Measurements from ENCODE around the gene SLAMF7.
"Not testable (repeated sequence)": the region's sequence is repeated elsewhere in the genome, so short reads cannot be mapped to it uniquely, and the experiment has no call there.

Gene SLAMF7, protein sequence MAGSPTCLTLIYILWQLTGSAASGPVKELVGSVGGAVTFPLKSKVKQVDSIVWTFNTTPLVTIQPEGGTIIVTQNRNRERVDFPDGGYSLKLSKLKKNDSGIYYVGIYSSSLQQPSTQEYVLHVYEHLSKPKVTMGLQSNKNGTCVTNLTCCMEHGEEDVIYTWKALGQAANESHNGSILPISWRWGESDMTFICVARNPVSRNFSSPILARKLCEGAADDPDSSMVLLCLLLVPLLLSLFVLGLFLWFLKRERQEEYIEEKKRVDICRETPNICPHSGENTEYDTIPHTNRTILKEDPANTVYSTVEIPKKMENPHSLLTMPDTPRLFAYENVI

DNA sequence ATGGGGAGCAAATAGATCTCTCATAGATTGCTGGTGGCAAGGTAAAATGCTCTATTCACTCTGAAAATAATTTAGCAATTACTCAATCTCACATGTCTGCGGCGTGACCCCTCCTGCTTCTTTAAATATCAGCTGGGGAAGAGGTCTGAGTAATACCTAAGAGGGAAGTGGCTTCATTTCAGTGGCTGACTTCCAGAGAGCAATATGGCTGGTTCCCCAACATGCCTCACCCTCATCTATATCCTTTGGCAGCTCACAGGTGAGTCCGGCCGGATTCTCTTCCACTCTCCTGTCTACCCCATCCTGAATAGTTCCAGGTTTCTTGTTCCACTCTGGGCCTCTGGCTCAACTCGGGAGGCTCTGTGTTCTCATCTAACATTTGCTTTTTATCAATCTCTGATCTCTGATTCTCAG lies at the start of gene SLAMF7:
TSS of gene SLAMF7 (plus strand) at position 150 of the 414 bp plus-strand sequence. CDS start at position 205, 55 bp downstream.
- Mint-ChIP-seq H3K9me3 (peaks cover 26% of the 10 kb centered on the region), H3K4me3 (peak within 1 kb of the TSS; percentile 65), H3K27ac (peak within 1 kb of the TSS; percentile 73), H3K36me3 (peaks cover 29% of the 10 kb centered on the region), H3K27me3 (no peaks in the 10 kb centered on the region), H3K4me1 (peaks cover 65% of the 10 kb centered on the region)
- CTCF ChIA-PET, result interaction anchor here (0.9 to 2.4 kb wide), 7 partner anchors 9 to 40 kb away, joined by 3 to 11 read pairs (median 3); no protein-coding TSS in a partner anchor
- no peak for DNase-seq

DNA sequence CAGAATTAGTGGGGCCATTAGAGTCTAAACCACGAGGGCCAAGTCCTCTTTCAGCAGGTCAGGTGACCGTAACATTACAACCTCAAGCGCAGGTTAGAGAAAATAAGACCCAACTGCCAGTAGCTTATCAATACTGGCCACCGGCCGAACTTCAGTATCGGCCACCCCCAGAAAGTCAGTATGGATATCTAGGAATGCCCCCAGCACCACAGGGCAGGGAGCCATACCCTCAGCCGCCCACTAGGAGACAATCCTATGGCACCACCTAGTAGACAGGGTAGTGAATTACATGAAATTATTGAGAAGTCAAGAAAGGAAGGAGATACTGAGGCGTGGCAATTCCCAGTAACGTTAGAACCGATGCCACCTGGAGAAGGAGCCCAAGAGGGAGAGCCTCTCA lies 46.7 kb upstream of the SLAMF7 start:
- not testable (repeated sequence) for H3K4me3 Mint-ChIP-seq, H3K27me3 Mint-ChIP-seq, H3K27ac Mint-ChIP-seq, H3K9me3 Mint-ChIP-seq, DNase-seq
- CTCF ChIA-PET, result interaction anchor here (0.6 to 1.4 kb wide), 10 partner anchors 9 to 85 kb away, joined by 3 to 6 read pairs (median 3); no protein-coding TSS in a partner anchor
- H3K4me1 Mint-ChIP-seq, result peaks cover 71% of the 10 kb centered on the region
- H3K36me3 Mint-ChIP-seq, result peaks cover 50% of the 10 kb centered on the region

DNA sequence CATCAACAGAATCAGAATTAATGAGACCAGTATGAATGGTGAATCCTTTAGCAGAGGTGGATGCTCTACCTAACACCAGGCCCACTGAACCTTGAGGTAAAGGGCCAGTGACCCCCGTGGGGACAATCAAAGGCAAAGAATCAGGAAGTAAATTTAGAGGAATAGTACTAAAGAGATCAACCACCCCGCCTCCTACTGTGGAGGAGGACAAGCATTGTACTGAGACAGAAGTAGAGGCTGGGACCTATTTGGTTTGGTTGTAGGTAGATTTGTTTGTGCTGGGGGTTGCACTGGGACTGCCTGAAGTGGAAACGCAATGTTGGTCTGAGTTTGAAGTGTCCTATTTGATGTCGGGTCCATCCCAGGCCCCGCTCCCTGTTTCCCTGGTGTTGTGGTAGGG lies 36.9 kb upstream of the SLAMF7 start:
- Mint-ChIP-seq H3K4me3 (no peak overlapping the region), H3K27ac (no peak overlapping the region), H3K36me3 (peaks cover 58% of the 10 kb centered on the region), H3K4me1 (peaks cover 27% of the 10 kb centered on the region), H3K27me3 (no peaks in the 10 kb centered on the region), H3K9me3 (no peaks in the 10 kb centered on the region)
- DNase-seq, result no peak
- CTCF ChIA-PET, result interaction anchor here (2.8 kb wide), 1 partner anchor 21 kb away, joined by 10 read pairs; no protein-coding TSS in a partner anchor

DNA sequence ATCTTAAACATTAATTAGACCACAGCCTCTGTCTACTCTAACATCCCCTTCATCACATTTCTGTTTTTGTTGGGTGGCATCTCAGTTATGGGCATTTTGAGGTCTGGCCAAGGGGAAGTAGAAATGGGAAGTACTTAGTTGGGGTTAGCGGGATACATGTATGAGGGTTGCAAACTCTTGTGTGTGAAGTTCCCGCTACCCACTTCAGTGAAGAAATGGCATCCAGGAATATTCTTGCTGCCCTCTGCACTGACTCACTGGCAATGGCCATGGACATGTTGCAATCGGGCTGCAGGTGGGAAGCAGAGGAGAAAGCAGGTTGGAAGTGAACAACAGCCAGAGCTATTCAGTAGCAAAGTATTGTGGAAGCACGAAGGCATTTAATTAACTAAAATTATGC lies 34.8 kb upstream of the SLAMF7 start:
- CTCF ChIA-PET, result interaction anchor here (0.7 to 2.8 kb wide), 3 partner anchors 21 to 64 kb away, joined by 3 to 10 read pairs (median 3); no protein-coding TSS in a partner anchor
- Mint-ChIP-seq H3K27me3 (no peaks in the 10 kb centered on the region), H3K27ac (peak overlapping the region; percentile 14), H3K4me1 (peaks cover 10% of the 10 kb centered on the region), H3K4me3 (peak overlapping the region; percentile 6), H3K36me3 (peaks cover 50% of the 10 kb centered on the region), H3K9me3 (no peaks in the 10 kb centered on the region)
- no peak for DNase-seq

DNA sequence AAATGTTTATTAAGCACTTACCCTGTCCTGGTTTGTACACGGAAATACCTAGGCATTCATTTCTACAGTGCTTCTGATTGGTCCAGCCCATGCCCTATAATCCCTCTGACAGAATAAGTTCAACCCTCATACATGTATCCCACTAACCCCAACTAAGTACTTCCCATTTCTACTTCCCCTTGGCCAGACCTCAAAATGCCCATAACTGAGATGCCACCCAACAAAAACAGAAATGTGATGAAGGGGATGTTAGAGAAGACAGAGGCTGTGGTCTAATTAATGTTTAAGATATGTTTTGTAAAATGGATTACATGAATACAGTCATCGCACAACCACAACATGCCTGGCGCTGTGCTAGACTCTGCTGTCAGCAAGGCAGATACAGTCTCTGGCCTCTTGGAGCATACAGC lies 33.8 kb upstream of the SLAMF7 start:
- CTCF ChIA-PET, result interaction anchor here (1.0 to 4.7 kb wide), 5 partner anchors 19 to 63 kb away, joined by 3 to 48 read pairs (median 10); no protein-coding TSS in a partner anchor
- not testable (repeated sequence) for H3K4me1 Mint-ChIP-seq, H3K27me3 Mint-ChIP-seq, DNase-seq, H3K9me3 Mint-ChIP-seq, H3K4me3 Mint-ChIP-seq
- peaks cover 49% of the 10 kb centered on the region for H3K36me3 Mint-ChIP-seq
- H3K27ac Mint-ChIP-seq, result peak overlapping the region; percentile 17

DNA sequence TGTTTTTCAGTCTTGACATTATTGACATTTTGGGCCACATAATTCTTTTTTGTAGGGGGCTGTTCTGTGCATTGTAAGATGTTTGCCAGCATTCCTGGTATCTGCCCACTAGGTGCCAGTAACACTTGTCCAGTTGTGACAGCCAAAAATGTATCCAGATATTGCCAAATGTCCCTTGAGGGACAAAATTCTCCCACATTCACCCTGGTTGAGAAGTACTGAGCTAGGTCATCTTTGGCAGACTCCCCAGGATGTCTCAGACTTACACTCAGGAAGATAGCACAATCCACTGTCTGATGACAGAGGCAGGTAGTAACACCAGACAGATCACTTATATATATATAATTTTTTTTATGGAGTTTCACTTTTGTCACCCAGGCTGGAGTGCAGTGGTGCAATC lies 33.3 kb upstream of the SLAMF7 start:
- peak overlapping the region; percentile 76 for H3K27ac Mint-ChIP-seq
- DNase-seq, result no peak
- CTCF ChIA-PET, result interaction anchor here (0.6 to 4.7 kb wide), 5 partner anchors 19 to 86 kb away, joined by 3 to 48 read pairs (median 4); no protein-coding TSS in a partner anchor
- H3K27me3 Mint-ChIP-seq, result no peaks in the 10 kb centered on the region
- peaks cover 49% of the 10 kb centered on the region for H3K36me3 Mint-ChIP-seq
- peaks cover 3% of the 10 kb centered on the region for H3K4me1 Mint-ChIP-seq
- H3K9me3 Mint-ChIP-seq, result no peaks in the 10 kb centered on the region
- no peak overlapping the region for H3K4me3 Mint-ChIP-seq

DNA sequence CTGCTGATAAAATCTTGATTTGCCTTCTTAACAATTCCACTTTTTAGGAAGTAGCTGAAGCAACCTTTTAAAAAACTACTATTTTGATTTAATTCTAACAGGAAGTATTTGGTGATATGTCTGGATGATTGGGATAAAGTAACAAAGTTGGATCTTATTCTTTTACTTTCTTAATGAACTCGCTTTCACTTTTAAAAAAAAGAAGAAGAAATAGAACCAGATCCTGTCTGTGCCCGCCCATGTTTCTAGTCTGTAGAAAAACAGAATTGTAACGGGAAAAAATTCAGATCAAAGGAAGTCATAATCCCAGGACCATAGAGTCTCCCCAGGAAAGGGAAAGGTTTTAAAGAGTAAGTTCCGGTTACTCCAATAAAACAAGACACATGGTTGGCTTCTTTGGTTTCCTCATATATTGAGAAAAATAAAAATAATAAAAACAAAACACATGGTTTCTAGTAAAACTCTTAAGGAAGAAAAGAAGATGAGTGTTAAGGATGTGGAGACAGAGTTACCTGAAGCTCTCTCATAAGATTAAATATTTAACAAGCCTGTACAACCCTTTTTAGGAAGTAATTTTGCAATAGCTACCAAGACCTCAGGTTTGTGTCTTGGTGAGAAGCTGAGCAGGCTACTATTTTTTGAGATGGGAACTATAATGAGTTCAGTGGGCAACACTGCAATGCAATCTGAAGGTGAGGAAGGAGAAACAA lies 32.4 kb upstream of the SLAMF7 start:
- H3K27ac Mint-ChIP-seq, result no peak overlapping the region
- no peak for DNase-seq
- no peaks in the 10 kb centered on the region for H3K9me3 Mint-ChIP-seq
- H3K4me3 Mint-ChIP-seq, result no peak overlapping the region
- peaks cover under 1% of the 10 kb centered on the region for H3K4me1 Mint-ChIP-seq
- no peaks in the 10 kb centered on the region for H3K27me3 Mint-ChIP-seq
- peaks cover 54% of the 10 kb centered on the region for H3K36me3 Mint-ChIP-seq
- CTCF ChIA-PET, result interaction anchor here (0.7 to 4.7 kb wide), 12 partner anchors 10 to 291 kb away, joined by 3 to 48 read pairs (median 4); partner anchors contain the start of gene ITLN2

DNA sequence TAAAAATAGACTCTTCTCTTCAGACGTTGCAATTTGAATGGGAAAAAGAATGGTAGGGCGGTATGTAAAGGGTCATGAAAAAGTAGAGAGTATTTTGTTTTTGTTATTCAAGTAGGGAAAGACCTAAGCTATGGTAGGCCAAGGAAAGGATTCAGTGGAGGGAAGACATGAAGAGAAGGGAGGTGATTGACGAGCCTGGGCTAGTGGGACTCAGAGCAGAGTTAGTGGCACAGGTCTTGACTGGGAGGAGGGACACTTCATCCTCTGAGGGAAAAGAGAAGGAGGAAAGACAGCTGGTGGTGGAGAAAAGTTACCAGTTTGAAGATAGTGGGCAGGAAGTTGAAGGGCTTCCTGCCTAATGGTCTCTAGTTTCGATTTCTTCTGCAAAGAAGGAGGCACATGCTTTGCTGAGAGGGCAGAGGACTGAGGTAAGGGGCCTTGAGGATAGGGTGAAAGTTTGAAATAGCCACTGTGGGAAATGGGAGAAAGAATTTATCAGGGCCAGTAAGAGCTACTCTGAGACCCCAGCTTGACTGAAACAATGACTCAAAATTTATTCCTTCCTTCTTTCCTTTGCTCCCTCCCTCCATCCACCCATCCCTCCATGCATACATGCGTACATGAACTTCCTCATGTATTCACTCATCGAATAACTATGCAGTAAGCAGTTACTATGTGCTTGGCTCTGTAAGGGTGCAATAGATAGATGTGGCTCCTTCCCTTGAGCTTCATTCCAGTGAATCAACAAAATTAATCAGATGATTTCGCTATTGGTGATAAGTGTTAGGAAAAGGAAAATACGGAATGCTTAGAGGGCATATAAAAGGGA lies 31.6 kb upstream of the SLAMF7 start:
- no peaks in the 10 kb centered on the region for H3K9me3 Mint-ChIP-seq
- no peak overlapping the region for H3K4me3 Mint-ChIP-seq
- peaks cover 9% of the 10 kb centered on the region for H3K4me1 Mint-ChIP-seq
- peak; percentile 40 for DNase-seq
- peaks cover 48% of the 10 kb centered on the region for H3K36me3 Mint-ChIP-seq
- H3K27ac Mint-ChIP-seq, result no peak overlapping the region
- no peaks in the 10 kb centered on the region for H3K27me3 Mint-ChIP-seq
- CTCF ChIA-PET, result interaction anchor here (0.7 to 4.7 kb wide), 11 partner anchors 9 to 290 kb away, joined by 3 to 48 read pairs (median 4); partner anchors contain the start of gene ITLN2

DNA sequence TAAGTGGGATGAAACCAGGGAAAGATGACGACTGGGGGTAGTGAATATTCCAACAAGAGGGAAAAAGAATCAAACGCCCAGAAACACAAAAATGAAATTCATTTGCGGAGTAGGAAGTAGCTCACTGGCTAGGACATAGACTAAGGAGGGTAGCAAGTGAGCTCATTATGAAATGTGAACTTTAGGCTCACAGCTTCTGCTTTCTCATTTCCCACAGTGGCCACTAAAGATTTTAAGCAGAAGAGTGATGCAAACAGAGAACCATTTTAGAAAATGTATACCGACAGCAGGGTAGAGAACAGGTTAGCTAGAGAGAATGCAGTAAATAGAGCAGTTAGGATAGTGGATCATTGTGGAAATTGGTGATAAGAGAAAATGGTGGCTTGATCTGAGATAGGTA lies 30.9 kb upstream of the SLAMF7 start:
- peaks cover 44% of the 10 kb centered on the region for H3K36me3 Mint-ChIP-seq
- H3K4me3 Mint-ChIP-seq, result no peak overlapping the region
- no peak overlapping the region for H3K27ac Mint-ChIP-seq
- H3K9me3 Mint-ChIP-seq, result no peaks in the 10 kb centered on the region
- no peaks in the 10 kb centered on the region for H3K27me3 Mint-ChIP-seq
- DNase-seq, result no peak
- H3K4me1 Mint-ChIP-seq, result peaks cover 15% of the 10 kb centered on the region
- CTCF ChIA-PET, result interaction anchor here (1.4 to 4.7 kb wide), 6 partner anchors 16 to 243 kb away, joined by 3 to 48 read pairs (median 5); no protein-coding TSS in a partner anchor

DNA sequence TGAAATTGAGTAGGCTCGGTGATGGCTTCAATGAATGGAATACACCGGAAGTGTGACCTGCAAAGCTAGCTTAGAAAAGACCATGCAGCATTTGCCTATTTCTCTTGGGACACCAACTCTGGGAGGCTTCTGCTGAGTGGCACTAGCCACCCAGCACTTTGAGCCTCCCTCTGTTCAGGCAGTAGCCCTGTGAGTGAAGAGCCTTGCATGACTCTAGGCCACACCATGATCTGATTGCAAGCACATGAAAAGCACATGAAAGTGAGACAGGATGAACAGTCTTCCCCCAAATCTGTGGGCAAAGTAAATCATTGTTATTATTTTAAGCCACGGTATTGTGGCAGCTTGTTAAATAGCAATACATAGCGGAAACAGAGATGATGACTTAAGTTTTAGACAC lies 30.2 kb upstream of the SLAMF7 start:
- Mint-ChIP-seq H3K4me1 (peaks cover 18% of the 10 kb centered on the region), H3K36me3 (peaks cover 37% of the 10 kb centered on the region), H3K9me3 (no peaks in the 10 kb centered on the region), H3K27ac (no peak overlapping the region), H3K4me3 (no peak overlapping the region), H3K27me3 (no peaks in the 10 kb centered on the region)
- DNase-seq, result peak; percentile 52
- CTCF ChIA-PET, result interaction anchor here (1.5 to 4.7 kb wide), 3 partner anchors 15 to 102 kb away, joined by 3 to 48 read pairs (median 33); no protein-coding TSS in a partner anchor

DNA sequence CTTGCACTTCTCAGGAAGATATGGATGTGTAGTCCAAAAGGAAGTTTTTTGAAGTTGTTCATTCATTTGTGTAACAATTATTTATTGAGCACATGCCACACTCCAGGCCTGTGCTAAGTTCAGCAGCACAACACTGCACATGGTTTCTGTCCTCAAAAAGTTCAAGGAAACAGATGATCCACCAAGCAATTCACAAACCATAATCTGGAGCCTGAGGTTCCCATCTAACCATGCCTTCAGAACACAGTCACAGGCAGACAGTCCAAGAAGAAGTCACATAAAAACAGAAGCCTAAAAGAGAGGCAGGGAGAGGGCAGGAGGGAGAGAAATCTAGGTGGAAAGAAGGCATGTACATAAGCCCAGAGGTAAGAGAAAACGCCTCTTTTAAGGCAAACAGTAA lies 29.3 kb upstream of the SLAMF7 start:
- Mint-ChIP-seq H3K36me3 (peaks cover 30% of the 10 kb centered on the region), H3K4me1 (peaks cover 20% of the 10 kb centered on the region)
- CTCF ChIA-PET, result interaction anchor here (1.5 to 4.7 kb wide), 3 partner anchors 15 to 103 kb away, joined by 3 to 48 read pairs (median 33); no protein-coding TSS in a partner anchor

DNA sequence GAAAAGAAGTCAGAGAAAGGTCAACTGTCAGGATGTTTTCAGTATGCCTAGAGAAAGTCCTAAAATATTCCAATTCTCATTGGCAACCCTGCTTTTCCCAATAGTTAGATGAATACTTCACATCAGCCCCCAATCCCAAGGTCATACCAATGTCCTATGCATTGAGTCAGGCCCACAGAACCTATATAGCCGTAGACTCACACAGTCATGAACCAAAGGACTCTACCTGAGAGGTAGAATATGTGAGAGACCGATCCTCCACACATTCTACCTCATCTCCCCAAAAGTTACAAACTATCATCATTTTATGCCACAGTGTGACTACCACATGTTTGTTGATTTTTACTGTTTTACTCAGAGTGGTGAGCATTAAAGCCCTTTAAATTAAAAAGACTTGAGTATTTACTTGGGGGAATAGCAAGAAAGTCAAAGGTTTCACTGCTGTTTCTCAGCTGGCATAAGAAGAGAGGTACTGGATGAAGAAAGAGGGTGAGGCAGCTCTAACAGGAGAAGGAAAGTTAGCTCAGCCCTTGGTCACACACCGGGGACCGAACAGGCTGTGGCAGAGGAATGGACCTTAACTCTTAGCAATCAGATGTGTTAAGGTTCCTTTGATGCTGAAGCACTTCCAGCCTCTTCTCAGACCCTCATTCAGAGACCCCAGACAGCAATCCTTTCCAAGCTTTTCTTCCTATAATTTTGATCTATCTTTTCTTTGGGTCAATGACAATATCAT lies 28.4 kb upstream of the SLAMF7 start:
- Mint-ChIP-seq H3K4me3 (no peak overlapping the region), H3K27ac (no peak overlapping the region)

More for the DNA sequence above, 29.3 kb upstream of the SLAMF7 start:
- H3K4me3 Mint-ChIP-seq, result no peak overlapping the region
- no peaks in the 10 kb centered on the region for H3K9me3 Mint-ChIP-seq
- DNase-seq, result no peak
- H3K27me3 Mint-ChIP-seq, result no peaks in the 10 kb centered on the region
- no peak overlapping the region for H3K27ac Mint-ChIP-seq

DNA sequence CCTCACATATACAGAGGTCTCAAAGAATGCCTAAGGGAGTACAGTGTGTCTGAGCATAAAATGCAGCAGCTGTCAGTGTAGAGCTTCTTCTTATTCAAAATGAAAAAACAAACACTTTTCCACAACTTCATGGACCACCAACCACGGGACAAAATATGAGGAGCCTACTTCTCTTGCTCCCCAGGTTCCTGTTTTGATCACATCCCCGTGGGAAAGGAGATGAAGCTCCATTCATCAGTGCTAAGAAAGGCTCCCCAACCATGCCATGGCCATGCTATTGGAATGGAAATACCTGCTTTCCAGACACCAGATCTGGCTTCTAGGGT lies 27.8 kb upstream of the SLAMF7 start:
- H3K4me3 Mint-ChIP-seq, result no peak overlapping the region
- CTCF ChIA-PET, result interaction anchor here (0.8 to 3.5 kb wide), 9 partner anchors 14 to 85 kb away, joined by 3 to 28 read pairs (median 4); no protein-coding TSS in a partner anchor
- no peaks in the 10 kb centered on the region for H3K27me3 Mint-ChIP-seq
- peaks cover 22% of the 10 kb centered on the region for H3K4me1 Mint-ChIP-seq
- no peak for DNase-seq
- H3K36me3 Mint-ChIP-seq, result peaks cover 17% of the 10 kb centered on the region
- no peak overlapping the region for H3K27ac Mint-ChIP-seq
- H3K9me3 Mint-ChIP-seq, result no peaks in the 10 kb centered on the region

More for the DNA sequence above, 28.4 kb upstream of the SLAMF7 start:
- Mint-ChIP-seq H3K9me3 (no peaks in the 10 kb centered on the region), H3K4me1 (peaks cover 22% of the 10 kb centered on the region), H3K27me3 (no peaks in the 10 kb centered on the region), H3K36me3 (peaks cover 21% of the 10 kb centered on the region)
- no peak for DNase-seq
- CTCF ChIA-PET, result interaction anchor here (0.8 to 3.5 kb wide), 9 partner anchors 15 to 84 kb away, joined by 3 to 28 read pairs (median 4); no protein-coding TSS in a partner anchor
